H1 (cell line): ENCODE data around the gene CPNE4. TPM values are rescaled to one million over a fixed set of nuclear protein-coding genes. Genes with fewer than 3 reads are reported as not detected.

Experiments used
- CTCF ChIA-PET: fragments of 300-600 bp; sonication (Branson Sonifier 250); formaldehyde crosslinking; loops from one replicate; lab custom pipeline; 2021; ENCODE audit not compliant: partially characterized antibody; lab: Charles Lee
- POLR2A ChIA-PET: fragments of 300-600 bp; sonication (Branson Sonifier 250); formaldehyde crosslinking; loops from one replicate; lab custom pipeline; 2021; ENCODE audit warnings: inconsistent platforms; ENCODE audit not compliant: partially characterized antibody; lab: Charles Lee
- DNase-seq, 2 experiments: peaks; one replicate each; pipeline versions ENCODE4 v3.0.0 to v3.0.0-alpha.2; 2010 to 2022; ENCODE audit warnings: low spot score in 2 of 2, low read depth in 1 of 2, mixed read lengths in 1 of 2
- FAIRE-seq: peaks from 2 replicates; lab custom pipeline; 2011; peaks lifted over from hg19 to GRCh38; lab: Jason Lieb, UNC
- H2AFZ ChIP-seq: 2 replicates; pipeline ENCODE4 v1.8.1; 2012; ENCODE audit warnings: low read length, inconsistent platforms
- H2AK5ac ChIP-seq: 2 replicates; pipeline ENCODE4 v1.6.1; 2013; ENCODE audit warnings: low read depth, low read length
- H2BK120ac ChIP-seq: replicated peaks from 2 replicates; pipeline ENCODE3; 2013; ENCODE audit warnings: low read depth, low read length, inconsistent platforms
- H2BK12ac ChIP-seq: 2 replicates; pipeline ENCODE4 v1.6.1; 2013; ENCODE audit warnings: low read depth, low read length
- H2BK15ac ChIP-seq: 2 replicates; pipeline ENCODE4 v1.6.1; 2013; ENCODE audit warnings: low read length
- H2BK20ac ChIP-seq: 2 replicates; pipeline ENCODE4 v1.6.1; 2013; ENCODE audit warnings: low read length
- H2BK5ac ChIP-seq: 2 replicates; pipeline ENCODE4 v1.6.1; 2013; ENCODE audit warnings: low read depth, low read length
- H3K14ac ChIP-seq: 2 replicates; pipeline ENCODE4 v1.6.1; 2013; ENCODE audit warnings: inconsistent platforms; ENCODE audit not compliant: insufficient read length
- H3K18ac ChIP-seq: 2 replicates; pipeline ENCODE4 v1.6.1; 2013; ENCODE audit warnings: low read length; ENCODE audit errors: extremely low read depth
- H3K23ac ChIP-seq: 2 replicates; pipeline ENCODE4 v1.6.1; 2013; ENCODE audit warnings: inconsistent platforms; ENCODE audit not compliant: insufficient read length
- H3K23me2 ChIP-seq: 2 replicates; pipeline ENCODE4 v1.6.1; 2013; ENCODE audit warnings: low read depth, low read length
- H3K27ac ChIP-seq: 2 replicates; pipeline ENCODE4 v1.6.1; 2011; ENCODE audit warnings: low read depth, low read length, inconsistent platforms
- H3K27me3 ChIP-seq, 4 experiments: replicated peaks in 1 of 4; 1 replicate in 1 of 4; 2 replicates in 3 of 4; pipeline versions ENCODE4 v1.6.1 to v1.8.1; 2011 to 2013; ENCODE audit warnings: low read length in 3 of 4, mild to moderate bottlenecking in 3 of 4, inconsistent platforms in 2 of 4, mixed read lengths in 2 of 4, moderate library complexity in 1 of 4; ENCODE audit not compliant: control insufficient read depth in 3 of 4, insufficient read depth in 3 of 4; ENCODE audit errors: extremely low read depth in 1 of 4
- H3K36me3 ChIP-seq, 4 experiments: 2 replicates each; pipeline versions ENCODE4 v1.6.1 to v1.8.1; 2011 to 2013; ENCODE audit warnings: mild to moderate bottlenecking in 4 of 4, low read length in 3 of 4, moderate library complexity in 2 of 4, control low read depth in 1 of 4, inconsistent platforms in 1 of 4; ENCODE audit not compliant: insufficient read depth in 4 of 4, control insufficient read depth in 2 of 4
- H3K4ac ChIP-seq: replicated peaks from 2 replicates; pipeline ENCODE3; 2013; ENCODE audit warnings: low read length, low read depth, mixed read lengths, inconsistent platforms; ENCODE audit not compliant: insufficient read length
- H3K4me1 ChIP-seq, 4 experiments: replicated peaks in 1 of 4; 1 replicate in 1 of 4; 2 replicates in 3 of 4; pipeline versions ENCODE4 v1.6.1 to v1.8.1; 2011 to 2013; ENCODE audit warnings: low read length in 3 of 4, inconsistent platforms in 2 of 4, mixed read lengths in 1 of 4; ENCODE audit not compliant: insufficient read depth in 4 of 4, control insufficient read depth in 3 of 4
- H3K4me2 ChIP-seq, 2 experiments: 2 replicates each; pipeline versions ENCODE4 v1.6.1 to v1.8.1; 2011 to 2013; ENCODE audit warnings: low read depth in 2 of 2, low read length in 2 of 2, control low read depth in 1 of 2, inconsistent platforms in 1 of 2, mild to moderate bottlenecking in 1 of 2; ENCODE audit not compliant: insufficient read depth in 1 of 2
- H3K4me3 ChIP-seq, 4 experiments: fragments of 200-600, 300-600 bp in 1 of 4; sonication (generic), shearing (Covaris generic), sonication (Bioruptor Twin) in 1 of 4; 2 replicates each; pipeline versions ENCODE4 v1.5.1 to v1.8.1; 2011 to 2016; ENCODE audit warnings: low read length in 4 of 4, low read depth in 3 of 4, control low read depth in 2 of 4, inconsistent platforms in 2 of 4, mild to moderate bottlenecking in 2 of 4, mixed read lengths in 1 of 4, moderate library complexity in 1 of 4; ENCODE audit not compliant: insufficient read depth in 2 of 4; ENCODE audit errors: extremely low read depth in 1 of 4
- H3K56ac ChIP-seq: replicated peaks from 2 replicates; pipeline ENCODE3; 2013; ENCODE audit warnings: low read depth, mild to moderate bottlenecking, mixed read lengths, low read length, inconsistent platforms; ENCODE audit not compliant: insufficient read length
- H3K79me1 ChIP-seq: 2 replicates; pipeline ENCODE4 v1.6.1; 2013; ENCODE audit warnings: low read depth, low read length, control low read depth
- H3K79me2 ChIP-seq, 2 experiments: 2 replicates each; pipeline versions ENCODE4 v1.6.1 to v1.8.1; 2012 to 2013; ENCODE audit warnings: low read length in 2 of 2, mild to moderate bottlenecking in 2 of 2, inconsistent platforms in 1 of 2; ENCODE audit not compliant: insufficient read depth in 2 of 2, control insufficient read depth in 1 of 2
- H3K9ac ChIP-seq, 4 experiments: replicated peaks in 1 of 4; 1 replicate in 1 of 4; 2 replicates in 3 of 4; pipeline versions ENCODE4 v1.6.1 to v1.8.1; 2011 to 2013; ENCODE audit warnings: low read depth in 3 of 4, low read length in 3 of 4, control low read depth in 2 of 4, mild to moderate bottlenecking in 2 of 4, moderate library complexity in 2 of 4, inconsistent platforms in 1 of 4; ENCODE audit errors: extremely low read depth in 1 of 4
- H3K9me3 ChIP-seq, 2 experiments: 2 replicates each; pipeline versions ENCODE4 v1.6.1 to v1.8.1; 2012 to 2013; ENCODE audit warnings: mild to moderate bottlenecking in 2 of 2, moderate library complexity in 2 of 2, control low read depth in 1 of 2, inconsistent platforms in 1 of 2, low read depth in 1 of 2, low read length in 1 of 2, mixed read lengths in 1 of 2; ENCODE audit not compliant: insufficient read depth in 2 of 2
- H4K20me1 ChIP-seq, 2 experiments: replicated peaks in 1 of 2; 2 replicates each; pipeline versions ENCODE3 to v1.8.1; 2011 to 2013; ENCODE audit warnings: inconsistent platforms in 2 of 2, low read length in 2 of 2, mild to moderate bottlenecking in 1 of 2; ENCODE audit not compliant: insufficient read depth in 2 of 2, control insufficient read depth in 1 of 2
- H4K5ac ChIP-seq: 2 replicates; pipeline ENCODE4 v1.6.1; 2013; ENCODE audit warnings: low read length, low read depth, mixed read lengths, inconsistent platforms; ENCODE audit not compliant: insufficient read length
- H4K8ac ChIP-seq: 2 replicates; pipeline ENCODE4 v1.8.0; 2013; ENCODE audit warnings: mild to moderate bottlenecking, moderate library complexity, low read length, inconsistent platforms; ENCODE audit not compliant: insufficient read depth; ENCODE audit errors: extremely low read depth
- H4K91ac ChIP-seq: replicated peaks from 2 replicates; pipeline ENCODE3; 2013; ENCODE audit warnings: low read length, mixed read lengths, inconsistent platforms; ENCODE audit not compliant: insufficient read length
- BCL11A ChIP-seq, 2 experiments: IDR thresholded peaks; one replicate each; pipeline ENCODE4 v1.6.1; 2011; ENCODE audit warnings: low read depth in 2 of 2, low read length in 2 of 2, mild to moderate bottlenecking in 2 of 2
- CBX5 ChIP-seq: fragments of 300-800, 300-1000 bp; sonication (generic); IDR thresholded peaks from 2 replicates; pipeline ENCODE4 v1.7.1; 2016; ENCODE audit warnings: antibody characterized with exemption, low read length, low read depth
- SIN3A ChIP-seq, 2 experiments: IDR thresholded peaks in 1 of 2; conservative IDR thresholded peaks in 1 of 2; 2 replicates each; pipeline ENCODE4 v1.6.1; 2011 to 2012; ENCODE audit warnings: low read length in 2 of 2, improper control_type of control experiment in 1 of 2, low read depth in 1 of 2, mild to moderate bottlenecking in 1 of 2
- polyA plus RNA-seq, 7 experiments: library from polyadenylated mRNA; depleted of rRNA in 3 of 7; stranded (reverse) in 5 of 7; unstranded in 2 of 7; fragments of >200 nt in 5 of 7; fragments of 200-250 nt in 2 of 7; gene quantifications; 1 replicate in 5 of 7; 2 replicates in 1 of 7; 4 replicates in 1 of 7; pipeline versions ENCODE4 v1.2.1 to v1.2.3, GENCODE V29; 2011 to 2013; ENCODE audit warnings: missing spikeins in 2 of 7, mixed read lengths in 2 of 7
- total RNA-seq: library from RNA; stranded (reverse); fragmentation: NEBNext Ultra II Directional; extraction: Animal tissue kit (Norgen Biotek cat#: 25700); gene quantifications from 2 replicates; pipeline ENCODE4 v1.2.1, GENCODE V29; 2021

Gene CPNE4
- total and polyA plus RNA-seq, 2 of the 8 experiments (the other 6 are each of a cell fraction or from before 2014, with no cell fraction given): 0.82 to 3.8 TPM

DNA sequence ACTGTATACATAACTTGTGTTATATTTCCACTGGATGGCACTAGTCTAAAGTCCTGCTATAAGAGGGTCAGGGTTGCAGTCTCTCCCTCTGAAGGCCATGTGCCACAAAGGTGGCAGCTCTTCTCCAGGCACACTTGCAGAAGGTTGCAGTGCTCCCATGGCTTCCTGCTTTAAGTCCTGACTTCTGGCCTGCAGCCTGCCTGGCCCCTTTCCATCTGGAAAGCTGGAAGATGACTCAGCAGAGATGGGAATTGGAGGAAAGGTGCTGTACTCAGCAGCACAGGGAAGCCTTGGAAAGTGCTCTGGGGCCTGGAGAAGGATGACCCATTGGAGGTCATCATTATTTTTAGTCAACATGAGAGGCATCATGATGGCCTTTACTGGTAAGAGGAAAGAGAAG lies 491.1 kb downstream of the CPNE4 start:
- H3K23ac ChIP-seq: no peak overlapping the region
- H2BK120ac ChIP-seq: no peak overlapping the region
- H3K4me2 ChIP-seq: no peak overlapping the region
- no peak overlapping the region for H3K4ac ChIP-seq
- no peak overlapping the region for H3K14ac ChIP-seq
- H3K4me3 ChIP-seq: no peak overlapping the region
- no peak overlapping the region for H4K5ac ChIP-seq
- no peak overlapping the region for H2AK5ac ChIP-seq
- no peak overlapping the region for H3K9ac ChIP-seq
- H3K36me3 ChIP-seq: no peaks in the 10 kb centered on the region
- no peak overlapping the region for H4K91ac ChIP-seq
- TF ChIP-seq SIN3A (conservative IDR thresholded peaks at IDR 0.05 in 1 of 2, IDR thresholded peaks at IDR 0.05 in 1 of 2; ENCODE audit: low read depth in 1 of 2, low read length in 2 of 2) (no peak), CBX5 (no peak), BCL11A (IDR thresholded peaks at IDR 0.05; ENCODE audit: low read depth in 2 of 2, low read length in 2 of 2) (no peak)
- DNase-seq: no peak
- 0 out of 2 replicates have a peak, but pooled peaks cover 3% of the 10 kb centered on the region for H3K23me2 ChIP-seq
- no peak overlapping the region for H3K56ac ChIP-seq
- H2BK20ac ChIP-seq: no peak overlapping the region
- no peak overlapping the region for H2AFZ ChIP-seq
- no peaks in the 10 kb centered on the region for H4K20me1 ChIP-seq
- CTCF ChIA-PET: interaction anchor here (1.9 to 2.2 kb wide), 2 partner anchors 251 to 667 kb away, joined by 3 to 8 read pairs; no protein-coding TSS in a partner anchor
- H3K27ac ChIP-seq: no peak overlapping the region
- no peak overlapping the region for H2BK15ac ChIP-seq
- H3K79me1 ChIP-seq: no peaks in the 10 kb centered on the region
- H2BK12ac ChIP-seq: no peak overlapping the region
- no peak for FAIRE-seq
- H3K9me3 ChIP-seq: no peaks in the 10 kb centered on the region
- no peak overlapping the region for H2BK5ac ChIP-seq
- POLR2A ChIA-PET: no interaction called here
- H3K4me1 ChIP-seq: no peaks in the 10 kb centered on the region
- H4K8ac ChIP-seq: no peak overlapping the region
- no peaks in the 10 kb centered on the region for H3K79me2 ChIP-seq
- no peaks in the 10 kb centered on the region for H3K27me3 ChIP-seq
- H3K18ac ChIP-seq: no peak overlapping the region
